Activated CD8-positive, alpha-beta memory T cell treated with anti-CD3 and anti-CD28 coated beads for 1 hour (primary cell): ENCODE measurements around the gene SMARCC2.
"Not testable (repeated sequence)": the region's sequence is repeated elsewhere in the genome, so short reads cannot be mapped to it uniquely, and the experiment has no call there.

Experiments
- DNase-seq, 2 donors: peaks; one replicate each; pipeline ENCODE4 v3.0.0-alpha.2; 2020; ENCODE audit warnings: low read depth in 1 of 2; ENCODE audit errors: extremely low read depth in 1 of 2

SMARCC2 gene

GRCh38 chr12:56212361-56212760 lies 23.1 kb upstream of the SMARCC2 start:
- DNase-seq, result no peak

DNA sequence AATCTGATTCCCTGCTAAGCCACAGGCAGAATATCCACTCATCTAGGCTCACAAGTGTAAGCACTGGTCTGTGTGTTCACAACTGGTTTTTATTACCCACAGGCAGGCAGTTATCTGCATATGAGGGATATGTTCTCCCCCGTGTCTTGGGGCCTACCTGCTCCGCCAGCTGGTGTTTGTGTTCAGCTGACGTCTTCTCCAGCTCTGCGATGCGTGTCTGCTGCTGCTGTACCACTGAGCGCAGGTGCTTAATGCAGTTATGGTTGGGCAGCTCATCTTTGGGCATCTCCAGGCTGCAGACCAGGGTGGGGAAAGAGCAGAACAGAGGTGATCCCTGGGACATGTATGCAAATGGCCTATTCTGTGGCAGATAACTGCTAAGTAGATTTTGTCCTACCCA lies 18.7 kb upstream of the SMARCC2 start:
- DNase-seq, result no peak

DNA sequence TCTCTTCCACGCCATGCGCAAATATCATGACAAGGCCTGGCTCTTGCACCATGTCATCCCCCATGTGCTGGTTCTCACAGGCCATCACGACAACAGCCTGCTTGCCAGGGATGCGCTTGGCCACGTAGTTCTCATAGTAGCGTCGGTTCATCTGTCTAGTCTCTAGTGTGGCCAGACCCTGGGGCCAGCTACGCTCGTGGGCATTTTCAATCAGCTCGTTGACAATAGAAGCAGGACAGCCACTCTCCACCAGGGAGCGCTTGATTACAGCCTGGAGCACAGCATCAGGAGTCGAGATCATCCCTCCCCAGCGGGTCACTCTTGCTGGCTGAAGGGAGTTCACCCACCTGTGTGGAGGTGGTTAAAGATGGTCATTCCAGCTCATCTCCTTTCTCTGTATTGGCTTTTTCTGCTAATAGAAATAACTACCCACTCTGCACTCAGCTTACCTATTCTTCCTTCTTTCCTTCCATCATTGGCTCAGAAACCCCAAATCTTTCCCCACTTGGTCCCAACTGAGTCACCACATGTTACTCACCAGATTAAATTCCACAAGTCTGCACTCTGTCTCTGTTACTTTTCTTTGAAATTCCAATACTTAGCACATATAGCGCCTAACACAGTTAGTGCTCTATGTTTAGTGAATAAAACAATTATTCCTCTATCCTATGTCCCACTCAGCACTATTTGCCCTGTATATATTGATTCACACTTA lies 17.3 kb upstream of the SMARCC2 start:
- DNase-seq, result no peak

DNA sequence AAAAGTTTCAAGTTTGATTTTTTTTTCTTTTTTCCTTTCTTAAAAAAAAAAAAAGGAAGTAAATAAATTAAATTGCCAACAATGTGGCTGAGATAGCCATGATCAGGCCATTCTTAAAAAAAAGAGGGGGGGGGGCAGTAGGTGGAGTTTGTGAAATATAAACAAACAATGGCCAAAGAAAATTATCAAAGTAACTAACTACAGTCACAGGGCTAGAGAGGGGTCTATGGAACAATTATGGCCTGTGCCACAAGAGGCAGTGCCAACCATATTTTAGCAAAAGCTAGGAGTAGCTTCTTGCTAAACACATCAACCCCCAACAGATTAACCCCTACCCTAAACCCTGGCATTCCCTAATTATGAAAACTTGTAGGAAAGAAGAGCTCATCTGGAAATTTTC lies 16.2 kb upstream of the SMARCC2 start:
- no peak for DNase-seq

DNA sequence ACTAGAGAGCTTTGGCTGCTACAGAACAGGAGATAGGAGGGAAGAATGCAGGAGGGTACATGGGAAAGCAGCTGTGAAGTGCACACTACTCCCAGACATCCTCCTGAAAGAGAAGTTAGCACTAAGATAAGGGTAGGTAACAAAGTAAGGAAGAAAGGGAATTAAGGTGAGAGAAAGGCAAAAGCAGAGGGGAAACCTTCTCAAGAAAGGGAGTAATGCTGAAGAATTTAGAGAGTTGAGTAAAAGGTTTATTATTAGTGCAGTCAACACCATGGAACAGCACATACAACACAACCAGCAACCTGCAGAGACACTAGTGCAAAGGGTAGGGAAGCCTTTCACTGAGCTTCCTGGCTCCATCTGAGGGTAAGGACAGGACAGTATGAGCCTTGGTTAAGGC lies 15.0 kb upstream of the SMARCC2 start:
- no peak for DNase-seq

- DNase-seq, result no peak
These were observed 13.6 kb upstream of the SMARCC2 start for GRCh38 chr12:56202838-56203237.

- DNase-seq, result no peak
These were observed 13.1 kb upstream of the SMARCC2 start for GRCh38 chr12:56202366-56202765.

DNA sequence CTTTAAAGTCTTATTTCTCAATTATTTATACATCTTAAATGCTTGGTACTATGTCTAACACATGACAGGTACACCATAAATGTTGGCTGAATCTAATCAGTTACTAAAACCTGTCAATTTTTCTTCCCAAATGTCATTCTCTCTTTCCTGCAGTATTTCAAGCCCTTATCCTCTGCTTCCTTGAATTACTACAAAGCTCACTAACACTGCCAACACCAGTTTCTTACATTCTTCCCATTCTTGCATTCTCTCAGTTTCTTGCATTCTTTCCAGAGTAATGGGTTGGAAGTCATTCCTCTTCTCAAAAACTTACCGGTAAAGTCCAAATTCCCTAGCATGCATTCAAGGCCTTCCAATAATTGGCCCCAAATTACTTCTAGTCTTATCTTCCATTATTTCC lies 9.6 kb upstream of the SMARCC2 start:
- DNase-seq, result no peak

DNA sequence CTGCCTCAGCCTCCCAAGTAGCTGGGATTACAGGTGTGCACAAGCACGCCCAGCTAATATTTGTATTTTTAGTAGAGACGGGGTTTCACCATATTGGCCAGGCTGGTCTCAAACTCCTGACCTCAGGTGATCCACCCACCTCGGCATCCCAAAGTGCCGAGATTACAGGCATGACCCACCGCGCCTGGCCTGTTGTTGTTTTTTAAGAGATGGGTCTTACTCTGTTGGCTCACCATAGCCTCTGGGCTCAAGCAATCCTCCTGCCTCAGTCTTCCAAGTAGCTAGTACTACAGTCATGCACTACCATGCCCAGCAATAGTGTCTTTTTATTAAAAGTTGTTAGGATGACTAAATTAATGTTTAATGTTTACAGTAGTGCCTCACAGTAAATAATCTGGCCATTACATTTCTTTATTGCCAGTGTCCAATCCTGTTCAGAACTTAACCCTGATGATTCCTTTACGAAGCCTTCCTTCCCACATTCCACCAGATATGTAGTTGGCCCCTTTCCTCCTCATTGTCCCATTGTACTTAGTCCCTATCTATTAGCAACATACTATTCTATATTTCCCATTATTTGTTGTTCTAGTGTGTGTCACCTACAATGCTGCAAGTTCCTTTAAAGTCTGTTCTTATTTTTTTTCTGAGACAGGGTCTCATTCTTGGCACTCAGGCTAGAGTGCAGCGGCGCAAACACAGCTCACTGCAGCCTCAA lies 8.8 kb upstream of the SMARCC2 start:
- DNase-seq, result no peak

GRCh38 chr12:56196818-56197550 lies 7.7 kb upstream of the SMARCC2 start:
- not testable (repeated sequence) for DNase-seq

GRCh38 chr12:56193025-56193578 lies 3.8 kb upstream of the SMARCC2 start:
- peak; percentile 44 to 46 for DNase-seq

GRCh38 chr12:56192582-56192981 lies 3.3 kb upstream of the SMARCC2 start:
- DNase-seq, result no peak

- no peak for DNase-seq
These were observed 1.4 kb upstream of the SMARCC2 start for GRCh38 chr12:56190695-56191155.

GRCh38 chr12:56189918-56190694 lies 823 bp upstream of the SMARCC2 start:
- DNase-seq, result peak; percentile 24 to 43

GRCh38 chr12:56188778-56189098 lies 545 bp downstream of the SMARCC2 start:
- no peak for DNase-seq

- DNase-seq, result no peak
These were observed 1.0 kb downstream of the SMARCC2 start for GRCh38 chr12:56188131-56188777.

DNA sequence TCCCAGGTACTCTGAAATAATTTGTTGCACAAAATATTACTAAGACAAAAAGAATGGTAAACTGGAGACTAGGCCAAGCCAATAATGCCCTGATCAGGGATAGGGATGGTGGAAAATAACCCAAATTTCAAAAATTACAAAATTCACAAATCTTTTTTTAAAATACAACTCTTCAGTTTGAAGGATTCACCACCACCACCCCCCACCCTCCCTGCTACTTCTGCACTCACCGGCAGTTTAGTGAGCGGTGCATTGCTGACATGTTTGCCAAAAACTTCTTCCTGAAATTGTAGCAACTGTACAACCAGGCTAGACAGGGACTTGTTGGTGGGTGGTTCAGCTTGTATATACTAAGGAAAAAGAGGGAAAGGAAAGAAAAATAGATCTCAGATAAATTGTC lies 2.3 kb downstream of the SMARCC2 start:
- DNase-seq, result no peak

DNA sequence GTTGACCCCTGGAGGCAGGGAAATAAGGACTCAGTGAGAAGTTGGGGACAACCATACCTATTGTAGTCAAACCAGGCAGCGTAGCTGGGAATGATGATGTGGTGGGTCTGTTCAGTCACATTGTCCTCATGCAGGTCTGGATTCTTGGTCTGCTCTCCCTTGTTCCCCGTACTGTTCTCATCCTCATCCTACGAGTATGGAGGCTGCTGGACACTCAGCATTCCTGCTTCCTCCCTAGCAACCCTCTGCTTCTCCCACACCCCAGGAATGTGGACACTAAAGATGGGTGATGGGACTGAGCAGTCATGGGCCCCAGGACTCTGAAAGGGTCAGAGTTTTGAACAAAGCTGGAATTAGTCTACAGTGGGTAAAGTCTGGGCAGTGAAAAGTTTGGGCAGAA lies 10.9 kb downstream of the SMARCC2 start:
- DNase-seq, result no peak

DNA sequence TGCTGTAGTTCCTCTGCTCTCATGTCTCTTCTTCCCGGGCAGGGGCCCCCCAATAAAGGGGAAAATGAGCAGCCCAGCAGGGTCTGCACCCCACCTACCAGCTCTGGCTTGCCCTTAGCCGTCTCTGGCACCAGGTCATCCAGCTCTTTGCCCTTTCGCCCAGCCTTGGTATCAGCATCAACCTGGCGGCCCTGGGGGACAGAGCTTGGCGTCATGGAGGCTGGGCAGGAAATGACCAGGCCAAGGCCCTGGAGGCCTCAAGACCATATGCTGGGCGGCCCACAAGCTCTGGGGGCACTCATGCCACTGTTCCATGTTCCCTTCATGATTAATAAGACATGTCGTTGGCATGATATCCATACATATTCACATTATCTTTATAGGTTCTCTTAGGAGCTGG lies 16.4 kb downstream of the SMARCC2 start:
- no peak for DNase-seq

DNA sequence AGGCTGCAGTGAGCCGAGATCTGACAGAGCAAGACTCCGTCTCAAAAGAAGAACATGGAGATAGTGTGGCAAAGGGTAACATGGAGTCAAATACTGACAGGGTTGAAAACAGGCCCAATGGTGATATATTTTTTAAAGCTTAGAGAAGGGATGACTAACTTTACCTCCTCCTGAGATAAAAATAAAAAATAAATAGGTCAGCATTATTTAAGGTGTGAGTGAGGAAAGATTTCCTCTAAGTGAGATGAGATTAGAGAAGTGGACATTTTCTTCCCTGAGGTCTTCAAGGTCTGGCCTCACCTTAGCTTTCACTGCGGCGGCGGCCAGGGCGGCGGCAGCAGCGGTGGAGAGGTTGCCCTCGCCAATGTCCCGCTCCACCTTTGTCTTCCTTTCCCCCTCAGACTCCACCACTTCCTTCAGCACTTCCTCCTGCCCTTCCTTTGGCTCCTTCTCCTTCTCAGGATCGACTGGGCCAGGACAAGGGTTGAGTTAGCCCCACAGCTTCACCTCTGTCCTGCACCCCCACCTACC lies 20.0 kb downstream of the SMARCC2 start:
- DNase-seq, result no peak
